ENCODE measurements around the gene GDF10. TPM values are rescaled to one million over a fixed set of nuclear protein-coding genes. Genes with fewer than 3 reads are reported as not detected.

Gene GDF10
- total RNA-seq, 3 donors from 2014 or later (not counting 1 experiment from before 2014, with no cell fraction given), result not detected

DNA sequence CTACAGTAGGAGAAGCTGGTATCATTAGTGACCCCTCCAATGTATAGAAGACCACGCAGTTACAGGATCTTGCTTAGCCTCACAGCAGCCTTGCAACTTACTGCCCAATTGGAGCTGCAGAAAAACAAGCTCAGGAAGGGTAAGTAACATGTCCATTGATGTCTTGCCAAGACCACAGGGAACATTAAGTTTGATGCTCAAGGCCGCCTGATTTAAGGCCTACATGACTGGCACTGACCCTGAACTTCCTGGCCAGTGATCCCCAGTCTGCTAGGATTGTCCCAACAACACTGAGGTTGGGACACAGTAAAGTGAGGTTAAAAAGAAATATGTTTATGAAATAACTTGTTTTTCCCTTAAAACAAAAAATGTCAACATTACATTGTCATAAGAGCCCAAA is 15.4 kb downstream of the GDF10 start:
- ATAC-seq (no peak), DNase-seq (no peak)
- Histone ChIP-seq H3K27me3 (ENCODE audit: control insufficient read depth, insufficient read depth, low read length) (no peaks in the 10 kb centered on the region), H3K9me3 (ENCODE audit: control insufficient read depth, insufficient read depth, low read length) (no peaks in the 10 kb centered on the region), H3K4me1 (ENCODE audit: control insufficient read depth, insufficient read depth, low read length) (peaks cover 2% of the 10 kb centered on the region), H3K27ac (ENCODE audit: low read length) (no peak overlapping the region), H3K36me3 (ENCODE audit: control insufficient read depth, insufficient read depth, low read length) (no peaks in the 10 kb centered on the region), H3K4me3 (ENCODE audit: low read length) (no peak overlapping the region)
- no peaks in the 10 kb centered on the region for H3K4me1 Mint-ChIP-seq
- no peak overlapping the region for H3K4me3 Mint-ChIP-seq
- TF ChIP-seq, protein P1, sequence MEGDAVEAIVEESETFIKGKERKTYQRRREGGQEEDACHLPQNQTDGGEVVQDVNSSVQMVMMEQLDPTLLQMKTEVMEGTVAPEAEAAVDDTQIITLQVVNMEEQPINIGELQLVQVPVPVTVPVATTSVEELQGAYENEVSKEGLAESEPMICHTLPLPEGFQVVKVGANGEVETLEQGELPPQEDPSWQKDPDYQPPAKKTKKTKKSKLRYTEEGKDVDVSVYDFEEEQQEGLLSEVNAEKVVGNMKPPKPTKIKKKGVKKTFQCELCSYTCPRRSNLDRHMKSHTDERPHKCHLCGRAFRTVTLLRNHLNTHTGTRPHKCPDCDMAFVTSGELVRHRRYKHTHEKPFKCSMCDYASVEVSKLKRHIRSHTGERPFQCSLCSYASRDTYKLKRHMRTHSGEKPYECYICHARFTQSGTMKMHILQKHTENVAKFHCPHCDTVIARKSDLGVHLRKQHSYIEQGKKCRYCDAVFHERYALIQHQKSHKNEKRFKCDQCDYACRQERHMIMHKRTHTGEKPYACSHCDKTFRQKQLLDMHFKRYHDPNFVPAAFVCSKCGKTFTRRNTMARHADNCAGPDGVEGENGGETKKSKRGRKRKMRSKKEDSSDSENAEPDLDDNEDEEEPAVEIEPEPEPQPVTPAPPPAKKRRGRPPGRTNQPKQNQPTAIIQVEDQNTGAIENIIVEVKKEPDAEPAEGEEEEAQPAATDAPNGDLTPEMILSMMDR (IDR thresholded peaks at IDR 0.05), result no peak
- H3K27me3 Mint-ChIP-seq (ENCODE audit: low read depth in 2 of 2), result peaks cover 0 to 3% of the 10 kb centered on the region in 2 donors
- no peaks in the 10 kb centered on the region for H3K36me3 Mint-ChIP-seq
- no peak overlapping the region for H3K27ac Mint-ChIP-seq
- intact Hi-C loops (cut with micrococcal nuclease), result no loop called here
- WGBS (ENCODE audit: insufficient coverage), result 84% methylated on average over 2 of the region's 2 CpGs
- no peaks in the 10 kb centered on the region for H3K9me3 Mint-ChIP-seq

DNA sequence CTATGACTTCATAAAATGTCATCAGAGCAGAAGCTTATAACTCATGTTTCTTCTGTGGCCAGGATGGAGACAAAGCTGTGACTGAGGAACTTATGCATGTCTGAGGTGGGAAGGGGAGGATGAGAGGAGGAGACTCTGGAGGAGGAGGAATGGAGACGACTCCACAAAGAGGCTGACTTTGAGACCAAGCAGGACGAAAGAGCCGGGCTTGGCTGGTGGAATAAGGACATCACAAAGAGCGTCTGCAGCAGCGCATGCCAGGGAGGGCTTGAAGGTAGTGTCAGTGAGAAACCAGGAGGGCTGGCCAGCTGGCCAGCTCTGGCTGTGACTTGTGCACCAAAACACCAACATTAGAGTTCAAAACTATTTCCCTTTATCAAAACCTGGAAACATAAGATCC is 16.1 kb downstream of the GDF10 start:
- H3K9me3 ChIP-seq (ENCODE audit: control insufficient read depth, insufficient read depth, low read length), result no peaks in the 10 kb centered on the region
- H3K27me3 Mint-ChIP-seq (ENCODE audit: low read depth in 2 of 2), result peaks cover 0 to 3% of the 10 kb centered on the region in 2 donors
- no peaks in the 10 kb centered on the region for H3K4me1 Mint-ChIP-seq
- H3K4me1 ChIP-seq (ENCODE audit: control insufficient read depth, insufficient read depth, low read length), result peaks cover 2% of the 10 kb centered on the region
- ATAC-seq, result no peak
- WGBS (ENCODE audit: insufficient coverage), result 82% methylated on average over 5 of the region's 5 CpGs
- H3K4me3 Mint-ChIP-seq, result no peak overlapping the region
- no peaks in the 10 kb centered on the region for H3K36me3 Mint-ChIP-seq
- no peaks in the 10 kb centered on the region for H3K9me3 Mint-ChIP-seq
- H3K27ac ChIP-seq (ENCODE audit: low read length), result no peak overlapping the region
- intact Hi-C loops (cut with micrococcal nuclease), result no loop called here
- DNase-seq, result no peak
- H3K4me3 ChIP-seq (ENCODE audit: low read length), result no peak overlapping the region
- no peaks in the 10 kb centered on the region for H3K36me3 ChIP-seq (ENCODE audit: control insufficient read depth, insufficient read depth, low read length)
- H3K27me3 ChIP-seq (ENCODE audit: control insufficient read depth, insufficient read depth, low read length), result no peaks in the 10 kb centered on the region
- TF ChIP-seq, protein P1 (IDR thresholded peaks at IDR 0.05), result no peak
- H3K27ac Mint-ChIP-seq, result no peak overlapping the region

DNA sequence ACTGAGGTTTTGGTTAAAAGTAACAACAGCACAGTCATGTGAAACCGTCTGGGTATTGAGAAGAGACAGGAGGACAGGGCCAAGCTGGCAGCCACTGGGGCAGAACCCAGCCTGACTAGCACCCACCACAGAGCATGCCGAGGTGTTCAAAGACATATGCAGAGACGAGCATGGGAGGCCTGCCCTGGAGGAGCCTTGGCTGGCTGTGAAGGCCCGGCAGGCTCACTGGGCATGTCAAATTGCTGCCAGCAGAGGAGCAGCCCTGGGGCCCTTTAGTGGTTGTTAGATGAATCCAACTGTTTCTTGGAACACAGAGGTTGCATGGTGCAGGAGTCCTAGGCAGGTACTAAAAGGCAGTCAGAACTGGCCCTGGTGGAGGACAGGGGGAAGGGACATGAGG is 17.3 kb downstream of the GDF10 start:
- ATAC-seq (no peak), DNase-seq (no peak)
- Mint-ChIP-seq H3K4me3 (no peak overlapping the region), H3K4me1 (no peaks in the 10 kb centered on the region), H3K27me3 (ENCODE audit: low read depth in 2 of 2) (peaks cover 0 to 3% of the 10 kb centered on the region in 2 donors), H3K9me3 (no peaks in the 10 kb centered on the region), H3K27ac (no peak overlapping the region), H3K36me3 (no peaks in the 10 kb centered on the region)
- intact Hi-C loops (cut with micrococcal nuclease), result no loop called here
- WGBS (ENCODE audit: insufficient coverage), result 87% methylated on average over 4 of the region's 4 CpGs
- Histone ChIP-seq H3K4me1 (ENCODE audit: control insufficient read depth, insufficient read depth, low read length) (no peaks in the 10 kb centered on the region), H3K36me3 (ENCODE audit: control insufficient read depth, insufficient read depth, low read length) (no peaks in the 10 kb centered on the region), H3K9me3 (ENCODE audit: control insufficient read depth, insufficient read depth, low read length) (no peaks in the 10 kb centered on the region), H3K27ac (ENCODE audit: low read length) (no peak overlapping the region), H3K4me3 (ENCODE audit: low read length) (no peak overlapping the region), H3K27me3 (ENCODE audit: control insufficient read depth, insufficient read depth, low read length) (no peaks in the 10 kb centered on the region)
- TF ChIP-seq, protein P1 (IDR thresholded peaks at IDR 0.05), result no peak

DNA sequence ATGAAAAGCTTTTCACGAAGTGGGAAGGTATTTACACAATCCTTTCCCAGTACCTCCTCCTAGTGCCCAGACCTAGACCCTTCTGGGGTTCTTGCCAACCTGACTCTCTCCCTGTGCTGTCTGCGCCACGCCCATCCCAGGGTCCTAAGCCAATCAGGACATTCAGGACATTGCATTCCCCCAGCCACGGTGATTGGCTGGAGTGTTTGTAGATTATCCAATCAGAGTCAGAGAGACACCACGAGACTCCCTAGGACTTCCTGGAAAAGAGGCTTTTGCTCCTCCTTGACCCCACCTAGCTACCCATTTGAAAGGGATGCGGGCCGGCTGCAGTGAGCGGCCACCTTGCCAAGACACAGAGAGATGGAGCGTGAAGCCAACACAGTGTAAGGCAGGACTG is 18.7 kb downstream of the GDF10 start:
- H3K4me3 Mint-ChIP-seq, result no peak overlapping the region
- Histone ChIP-seq H3K27ac (ENCODE audit: low read length) (no peak overlapping the region), H3K4me3 (ENCODE audit: low read length) (no peak overlapping the region), H3K27me3 (ENCODE audit: control insufficient read depth, insufficient read depth, low read length) (no peaks in the 10 kb centered on the region), H3K36me3 (ENCODE audit: control insufficient read depth, insufficient read depth, low read length) (no peaks in the 10 kb centered on the region), H3K4me1 (ENCODE audit: control insufficient read depth, insufficient read depth, low read length) (no peaks in the 10 kb centered on the region), H3K9me3 (ENCODE audit: control insufficient read depth, insufficient read depth, low read length) (no peaks in the 10 kb centered on the region)
- TF ChIP-seq, protein P1 (IDR thresholded peaks at IDR 0.05), result no peak
- intact Hi-C loops (cut with micrococcal nuclease), result no loop called here
- H3K27me3 Mint-ChIP-seq (ENCODE audit: low read depth in 2 of 2), result peaks cover 0 to 3% of the 10 kb centered on the region in 2 donors
- no peak for DNase-seq
- H3K36me3 Mint-ChIP-seq, result no peaks in the 10 kb centered on the region
- no peaks in the 10 kb centered on the region for H3K9me3 Mint-ChIP-seq
- no peaks in the 10 kb centered on the region for H3K4me1 Mint-ChIP-seq
- ATAC-seq, result no peak
- H3K27ac Mint-ChIP-seq, result no peak overlapping the region
- 92% methylated on average over 9 of the region's 9 CpGs for WGBS (ENCODE audit: insufficient coverage)
